ENCODE measurements around the gene LIN28B.
A peak's percentile ranks its signal among the peaks of the same experiment; 100 is the strongest.
"Not testable (repeated sequence)": the region's sequence is repeated elsewhere in the genome, so short reads cannot be mapped to it uniquely, and the experiment has no call there.

Gene LIN28B

GRCh38 chr6:105075210-105075609, 118.3 kb downstream of the LIN28B start:
- no peak for DNase-seq

GRCh38 chr6:105076418-105076817, 119.5 kb downstream of the LIN28B start:
- DNase-seq, result not testable (repeated sequence)

GRCh38 chr6:105077596-105078385, 120.9 kb downstream of the LIN28B start:
- DNase-seq, result peak; percentile 11

DNA sequence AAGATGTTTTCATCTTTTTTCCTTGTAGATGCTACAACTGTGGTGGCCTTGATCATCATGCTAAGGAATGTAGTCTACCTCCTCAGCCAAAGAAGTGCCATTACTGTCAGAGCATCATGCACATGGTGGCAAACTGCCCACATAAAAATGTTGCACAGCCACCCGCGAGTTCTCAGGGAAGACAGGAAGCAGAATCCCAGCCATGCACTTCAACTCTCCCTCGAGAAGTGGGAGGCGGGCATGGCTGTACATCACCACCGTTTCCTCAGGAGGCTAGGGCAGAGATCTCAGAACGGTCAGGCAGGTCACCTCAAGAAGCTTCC, 121.4 kb downstream of the LIN28B start:
- DNase-seq, result no peak

GRCh38 chr6:105080279-105080678, 123.4 kb downstream of the LIN28B start:
- DNase-seq, result no peak

- DNase-seq, result not testable (repeated sequence)
Measured at GRCh38 chr6:105081662-105082061, 124.8 kb downstream of the LIN28B start.

- DNase-seq, result peak; percentile 48
Measured at GRCh38 chr6:105087571-105088211, 130.8 kb downstream of the LIN28B start.

- DNase-seq, result no peak
Measured at GRCh38 chr6:105091140-105091829, 134.4 kb downstream of the LIN28B start.

- no peak for DNase-seq
Measured at GRCh38 chr6:105094133-105094640, 137.3 kb downstream of the LIN28B start.

GRCh38 chr6:105095139-105095538, 138.2 kb downstream of the LIN28B start:
- DNase-seq, result no peak

GRCh38 chr6:105097288-105097687, 140.4 kb downstream of the LIN28B start:
- DNase-seq, result no peak

- DNase-seq, result no peak
Measured at GRCh38 chr6:105099371-105099770, 142.5 kb downstream of the LIN28B start.

- DNase-seq, result no peak
Measured at GRCh38 chr6:105102186-105102585, 145.3 kb downstream of the LIN28B start.

DNA sequence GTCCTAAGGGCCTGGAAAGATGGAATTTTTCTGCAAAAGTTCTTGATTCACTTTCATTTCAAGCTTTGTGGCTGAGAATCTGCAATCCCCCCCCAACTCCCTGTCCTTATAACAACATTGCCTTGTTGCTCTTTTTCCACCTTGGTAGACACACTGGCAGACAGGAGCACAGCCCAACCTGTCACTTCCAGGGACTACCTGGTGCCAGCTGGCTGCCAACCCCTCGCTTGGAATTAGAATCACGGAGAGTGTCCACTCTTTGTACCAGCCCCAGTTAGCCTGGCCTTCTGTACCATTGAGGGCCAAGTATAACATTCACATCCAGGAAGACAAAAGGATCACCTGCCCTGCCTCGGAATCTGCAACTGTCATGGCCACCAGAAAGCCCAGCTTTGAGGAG, 148.2 kb downstream of the LIN28B start:
- DNase-seq, result no peak

GRCh38 chr6:105106260-105106659, 149.4 kb downstream of the LIN28B start:
- no peak for DNase-seq

DNA sequence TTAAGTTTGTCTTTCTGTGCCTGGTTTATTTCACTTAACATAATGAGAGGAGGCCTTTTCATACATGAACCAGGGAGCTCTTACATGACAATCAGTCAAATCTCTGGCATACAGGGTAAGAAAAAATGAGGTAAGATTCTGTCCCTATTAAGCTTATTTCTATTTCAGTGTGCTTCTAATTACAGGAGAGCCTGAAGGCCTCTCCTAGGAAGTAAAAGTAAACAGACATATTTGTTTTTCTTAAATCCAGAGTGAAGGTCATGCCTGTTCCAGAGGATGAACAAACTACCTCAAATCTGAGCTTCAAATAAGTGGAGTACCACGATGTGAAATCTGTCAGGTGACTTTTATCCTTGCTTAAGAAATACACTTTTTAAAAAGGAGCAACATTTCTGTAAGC, 150.3 kb downstream of the LIN28B start:
- no peak for DNase-seq

GRCh38 chr6:105108631-105109262, 151.8 kb downstream of the LIN28B start:
- no peak for DNase-seq

- DNase-seq, result no peak
Measured at GRCh38 chr6:105109955-105110895, 153.3 kb downstream of the LIN28B start.

DNA sequence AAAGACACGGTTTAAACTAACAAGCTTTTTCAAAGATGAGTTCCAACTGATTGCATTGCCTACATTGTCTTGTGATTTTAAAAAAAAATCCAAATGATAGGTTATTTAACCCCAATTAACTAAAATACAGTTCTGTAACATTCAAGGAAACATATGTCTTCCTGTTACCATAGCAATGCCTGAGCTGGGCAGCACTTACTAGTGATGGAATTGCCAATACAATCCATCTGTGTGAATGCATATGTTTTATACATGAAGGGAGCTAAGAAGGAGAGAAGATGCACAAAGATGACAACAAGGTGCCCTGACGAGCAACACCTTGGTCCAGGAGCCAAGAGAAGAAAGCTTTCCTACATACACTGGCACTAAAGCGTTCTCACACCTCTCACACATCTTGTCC, 154.2 kb downstream of the LIN28B start:
- DNase-seq, result no peak

GRCh38 chr6:105111871-105112270, 155.0 kb downstream of the LIN28B start:
- no peak for DNase-seq

DNA sequence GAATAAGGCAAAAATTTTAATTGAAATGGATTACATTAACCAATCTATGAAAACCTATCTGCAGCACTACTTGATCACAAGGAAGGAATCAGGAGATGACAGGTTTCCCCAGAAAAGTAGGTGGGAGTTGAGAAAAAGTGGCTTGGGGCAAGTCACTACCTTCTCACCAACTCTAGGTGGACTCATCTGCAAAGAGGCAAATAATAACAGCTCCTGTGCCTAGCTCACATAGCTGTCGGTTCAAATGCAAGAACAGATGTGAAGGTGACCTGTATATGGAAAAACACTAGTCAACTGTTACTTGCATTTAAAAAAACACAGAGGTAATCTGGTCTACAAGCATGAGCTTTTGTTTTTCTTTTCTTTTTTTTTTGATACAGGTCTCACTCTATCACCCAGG, 155.7 kb downstream of the LIN28B start:
- DNase-seq, result no peak

DNA sequence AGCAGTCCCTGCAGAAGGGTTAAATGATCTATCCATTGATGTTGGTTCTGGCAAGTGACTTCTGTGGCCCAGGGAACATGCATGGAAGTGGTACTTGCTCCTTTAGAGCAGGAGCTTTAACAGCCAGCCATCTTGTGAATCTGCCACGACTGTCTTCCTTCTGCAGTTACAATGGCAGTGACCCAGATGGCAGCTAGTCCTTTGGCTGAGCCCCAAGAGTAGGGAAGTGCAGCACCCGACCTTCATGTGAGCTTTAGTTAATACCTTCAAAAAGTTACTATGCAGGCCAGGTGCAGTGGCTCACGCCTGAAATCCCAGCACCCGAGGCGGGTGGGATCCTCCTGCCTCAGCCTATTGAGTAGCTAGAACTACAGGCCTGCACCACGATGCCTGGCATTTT, 156.5 kb downstream of the LIN28B start:
- DNase-seq, result no peak

Data from CD4-positive, alpha-beta T cell treated with Interleukin-17A for 1 hour (primary cell).